HG03196 (cell line): Measurements from ENCODE around the gene GSE1.

Experiments
- ATAC-seq: cut with Tn5 transposase; IDR thresholded peaks from one replicate; pipeline ENCODE4 v1.9.1; 2021; ENCODE audit not compliant: unreplicated experiment

Gene GSE1

DNA sequence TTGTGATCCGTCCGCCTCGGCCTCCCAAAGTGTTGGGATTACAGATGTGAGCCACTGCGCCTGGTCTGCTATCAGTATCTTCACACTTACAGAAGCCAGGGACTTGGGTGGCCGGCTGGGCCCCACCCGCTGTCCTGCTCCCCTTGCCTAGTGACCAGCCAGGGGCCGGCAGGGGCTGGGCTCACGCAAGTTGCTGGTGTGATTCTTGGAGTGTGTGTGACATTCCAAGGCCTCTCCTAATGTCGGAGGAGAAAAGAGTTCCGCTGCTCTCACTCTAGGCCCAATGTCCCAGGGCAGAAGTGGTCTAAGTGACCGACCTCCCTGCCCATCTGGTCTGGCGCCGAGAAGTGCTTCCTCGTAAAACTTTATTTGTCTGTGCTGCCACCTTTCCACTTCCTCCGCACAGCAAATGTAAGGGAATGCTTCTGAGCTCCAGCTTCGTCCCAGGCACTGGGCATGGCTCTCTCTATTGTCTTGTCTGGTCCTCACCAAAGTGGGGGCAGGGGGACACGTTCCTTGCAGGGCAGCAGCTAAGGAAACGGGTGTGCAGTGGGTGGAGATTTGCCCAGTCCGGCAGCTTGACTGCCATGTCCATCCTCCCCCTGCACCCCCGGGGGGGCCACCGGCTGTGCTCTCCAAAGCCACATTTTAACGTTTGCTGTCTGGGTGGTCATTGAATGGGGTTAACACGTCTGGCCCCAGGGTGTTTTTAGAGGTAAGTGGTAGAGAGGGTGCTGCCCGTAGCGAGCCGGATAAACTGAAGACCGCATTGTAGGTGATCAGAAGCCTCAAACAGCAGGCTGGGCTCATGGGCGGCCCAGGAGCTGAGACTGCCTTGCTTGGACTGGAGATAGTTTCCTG lies 7.8 kb upstream of the GSE1 start:
- no peak for ATAC-seq

DNA sequence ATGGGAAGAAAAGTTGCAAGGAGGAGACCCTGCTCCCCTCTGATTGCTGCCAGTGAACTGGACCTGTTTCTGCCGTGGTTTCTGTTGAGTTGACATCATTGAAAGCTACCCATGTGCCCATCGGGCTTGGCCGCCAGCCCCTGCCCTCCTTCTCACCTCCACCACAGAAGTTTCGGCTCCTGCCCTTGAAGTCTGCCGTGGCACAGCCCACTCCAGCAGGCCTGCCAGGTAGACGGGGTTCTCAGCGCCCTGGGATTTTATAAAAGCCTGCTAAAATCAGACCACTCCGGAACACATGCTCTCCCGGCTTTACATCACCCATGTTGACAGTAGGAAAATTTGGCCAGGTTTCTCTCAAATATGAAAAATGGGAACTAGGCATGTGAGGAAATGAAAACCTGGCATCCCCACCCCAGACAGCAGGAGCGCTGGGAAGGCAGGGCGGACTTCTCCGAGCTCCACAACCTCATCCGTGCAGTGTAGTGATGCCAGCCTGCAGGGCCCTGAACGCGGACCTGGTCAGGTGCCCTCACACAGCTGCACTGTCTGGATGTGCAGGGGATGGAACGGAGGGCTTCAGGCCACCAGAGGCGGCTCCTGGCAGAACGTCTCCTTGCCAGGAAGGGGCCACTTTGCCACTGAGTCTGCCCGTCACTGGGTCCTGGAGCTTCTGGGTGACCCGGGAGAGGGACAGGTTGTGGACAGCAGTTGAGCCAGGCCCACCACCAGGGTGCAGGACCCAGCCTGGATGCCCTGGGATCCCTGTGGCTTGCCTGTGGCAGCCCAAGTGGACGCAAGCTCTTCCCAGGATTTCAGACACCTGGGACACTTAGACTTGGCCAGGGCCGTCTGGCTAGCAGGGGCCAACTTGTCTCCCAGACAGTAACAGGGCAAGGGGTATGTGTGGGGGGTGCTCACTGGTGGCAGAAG lies 6.9 kb upstream of the GSE1 start:
- ATAC-seq: no peak

DNA sequence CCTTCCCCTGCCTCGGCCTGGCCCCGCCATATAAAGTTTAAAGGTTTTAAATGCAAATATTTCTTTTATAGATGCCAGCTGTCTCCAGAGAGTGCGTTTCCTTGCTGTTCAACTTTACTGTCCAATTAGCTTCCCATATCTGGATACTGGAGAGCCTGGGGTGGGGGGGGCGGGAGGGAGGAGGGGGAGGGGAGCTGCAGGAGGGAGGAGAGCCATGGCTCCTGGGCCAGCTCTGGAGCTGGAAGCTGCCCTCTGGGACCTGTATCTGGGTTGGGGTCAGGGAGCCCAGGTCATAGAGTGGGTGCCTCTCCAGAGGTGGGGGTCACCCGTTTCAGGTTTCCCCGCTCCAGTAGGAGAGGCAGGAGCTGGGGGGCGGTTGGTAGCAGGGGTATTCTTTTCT lies 6.2 kb upstream of the GSE1 start:
- no peak for ATAC-seq

GRCh38 chr16:85607321-85607765 lies 5.8 kb upstream of the GSE1 start:
- ATAC-seq: no peak

GRCh38 chr16:85607796-85608514 lies 5.2 kb upstream of the GSE1 start:
- no peak for ATAC-seq

GRCh38 chr16:85608515-85608885 lies 4.6 kb upstream of the GSE1 start:
- no peak for ATAC-seq

- ATAC-seq: no peak
These were observed 4.2 kb upstream of the GSE1 start for GRCh38 chr16:85608887-85609286.

DNA sequence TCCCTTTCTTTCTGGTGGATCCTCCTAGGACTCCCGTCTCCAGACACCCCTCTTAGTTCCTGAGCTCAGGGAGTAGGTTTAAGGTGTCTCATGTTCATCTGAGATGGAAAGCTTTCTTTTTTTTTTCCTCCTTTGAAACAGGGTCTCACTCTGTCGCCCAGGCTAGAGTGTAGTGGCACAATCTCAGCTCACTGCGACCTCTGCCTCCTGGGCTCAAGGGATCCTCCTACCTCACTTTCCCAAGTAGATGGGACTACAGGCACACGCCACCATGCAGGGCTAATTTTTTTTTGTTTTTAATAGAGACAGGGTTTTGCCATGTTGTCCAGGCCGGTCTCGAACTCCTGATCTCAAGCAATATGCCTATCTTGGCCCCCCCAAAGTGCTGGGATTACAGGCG lies 3.6 kb upstream of the GSE1 start:
- no peak for ATAC-seq

GRCh38 chr16:85610059-85610445 lies 3.1 kb upstream of the GSE1 start:
- ATAC-seq: no peak

DNA sequence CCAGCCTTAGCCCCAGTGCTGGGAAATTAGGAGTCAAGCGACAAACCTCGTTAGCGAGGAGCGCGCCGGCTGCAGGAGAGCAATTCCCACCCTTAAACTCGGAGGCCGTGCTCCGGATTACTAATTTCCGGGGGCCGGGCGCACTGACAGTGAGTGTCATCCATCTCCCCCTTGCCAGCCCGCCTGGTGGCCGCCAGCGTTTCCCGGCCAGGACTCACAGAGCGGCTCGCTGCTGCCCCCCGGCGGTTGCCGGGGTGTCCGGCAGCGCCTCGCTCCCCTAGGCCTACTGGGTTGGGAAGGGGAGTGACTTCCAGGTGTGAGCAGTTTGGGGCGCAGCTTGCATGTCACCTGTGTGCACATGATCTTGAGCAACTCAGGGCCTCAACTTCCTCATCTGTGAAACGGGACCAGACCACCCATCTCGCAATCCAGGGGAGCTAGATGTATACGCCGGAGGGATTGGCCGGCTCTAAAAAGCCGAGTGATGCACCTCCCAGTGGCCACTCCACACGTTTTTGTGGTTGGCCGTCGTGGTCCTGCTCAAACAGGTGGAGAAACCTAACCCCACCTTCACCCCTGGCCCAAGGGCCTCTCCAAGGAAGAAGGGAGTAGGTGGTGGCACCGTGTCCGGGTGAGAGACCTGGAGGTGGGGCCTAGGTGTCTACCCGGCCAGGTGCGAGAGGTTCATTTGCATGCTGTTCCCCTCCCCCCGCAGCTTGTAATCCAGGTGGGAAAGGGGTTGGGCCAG lies 2.5 kb upstream of the GSE1 start:
- peak; percentile 30 for ATAC-seq

- ATAC-seq: no peak
These were observed 2.0 kb upstream of the GSE1 start for GRCh38 chr16:85611194-85611443.

- no peak for ATAC-seq
These were observed 1.5 kb upstream of the GSE1 start for GRCh38 chr16:85611444-85612190.

GRCh38 chr16:85612191-85612800 lies 826 bp upstream of the GSE1 start:
- no peak for ATAC-seq

DNA sequence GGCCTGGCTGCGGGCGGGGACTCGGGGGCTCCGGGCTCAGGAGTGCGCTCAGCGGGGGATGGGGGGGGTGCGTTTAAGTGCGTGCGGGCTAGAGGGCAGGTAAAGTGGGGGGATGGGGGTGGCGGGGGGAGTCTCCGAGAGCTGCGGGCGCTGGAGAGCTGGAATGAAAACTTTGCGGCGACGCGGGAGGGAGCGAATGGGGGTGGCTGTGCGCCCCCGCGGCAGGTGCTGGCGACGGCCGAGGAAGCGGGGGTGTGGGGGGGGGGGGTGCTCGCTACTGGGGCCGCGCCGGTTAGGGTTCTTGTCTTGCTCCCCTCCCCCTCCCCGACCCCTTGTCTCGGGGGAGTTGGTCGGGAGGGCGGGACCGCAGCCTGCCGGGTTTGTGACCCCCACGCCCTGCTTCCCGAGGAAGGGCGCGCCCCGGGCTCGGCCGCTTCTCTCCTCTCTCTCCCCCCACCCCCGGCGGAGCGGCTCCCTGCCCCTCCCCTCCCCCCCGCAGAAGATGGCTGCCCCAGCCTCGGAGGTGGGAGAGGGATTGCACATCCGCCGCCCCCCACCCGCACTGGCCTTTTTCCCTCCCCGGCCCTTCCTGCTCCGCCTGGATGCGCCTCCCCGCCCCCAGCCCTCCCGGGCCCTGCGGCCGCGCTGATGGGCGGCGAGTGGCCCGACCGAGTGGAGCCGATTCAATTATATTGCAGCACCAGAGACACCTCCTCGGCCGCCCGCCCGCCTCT lies 649 bp downstream of the GSE1 start:
- ATAC-seq: no peak

DNA sequence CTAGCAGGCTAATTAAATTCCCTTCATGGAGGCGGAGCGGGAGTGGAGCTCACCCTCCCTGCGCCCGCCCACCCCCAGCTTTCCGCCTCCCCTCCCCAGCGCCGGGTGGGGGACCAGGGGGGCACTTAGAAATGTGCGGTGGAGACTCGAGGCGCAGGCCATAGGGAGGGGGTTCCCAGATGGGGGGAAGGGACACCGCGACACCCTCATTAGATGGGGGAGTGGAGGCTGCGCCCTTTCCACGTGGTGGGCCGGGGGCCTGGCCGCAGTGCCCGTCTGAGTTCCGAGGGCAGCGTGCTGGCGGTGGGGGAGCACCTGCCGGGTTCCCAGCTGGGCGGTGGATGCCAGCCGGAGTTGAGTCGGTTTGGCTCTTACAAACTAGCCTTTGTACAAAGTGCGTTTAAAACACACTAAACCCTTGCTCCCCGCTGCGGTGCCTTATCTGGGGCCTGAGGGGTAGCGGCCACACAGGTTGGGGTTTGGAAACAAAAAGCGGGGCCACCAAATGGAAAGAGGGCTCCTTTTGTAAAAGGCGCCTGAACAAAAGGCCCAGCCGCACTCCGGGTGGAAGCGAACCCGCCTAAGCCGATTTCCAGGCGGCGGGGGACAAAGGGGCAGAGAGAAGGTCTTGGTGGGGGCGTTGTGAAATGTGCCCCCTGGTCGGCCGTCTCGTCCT lies 1.4 kb downstream of the GSE1 start:
- ATAC-seq: no peak

DNA sequence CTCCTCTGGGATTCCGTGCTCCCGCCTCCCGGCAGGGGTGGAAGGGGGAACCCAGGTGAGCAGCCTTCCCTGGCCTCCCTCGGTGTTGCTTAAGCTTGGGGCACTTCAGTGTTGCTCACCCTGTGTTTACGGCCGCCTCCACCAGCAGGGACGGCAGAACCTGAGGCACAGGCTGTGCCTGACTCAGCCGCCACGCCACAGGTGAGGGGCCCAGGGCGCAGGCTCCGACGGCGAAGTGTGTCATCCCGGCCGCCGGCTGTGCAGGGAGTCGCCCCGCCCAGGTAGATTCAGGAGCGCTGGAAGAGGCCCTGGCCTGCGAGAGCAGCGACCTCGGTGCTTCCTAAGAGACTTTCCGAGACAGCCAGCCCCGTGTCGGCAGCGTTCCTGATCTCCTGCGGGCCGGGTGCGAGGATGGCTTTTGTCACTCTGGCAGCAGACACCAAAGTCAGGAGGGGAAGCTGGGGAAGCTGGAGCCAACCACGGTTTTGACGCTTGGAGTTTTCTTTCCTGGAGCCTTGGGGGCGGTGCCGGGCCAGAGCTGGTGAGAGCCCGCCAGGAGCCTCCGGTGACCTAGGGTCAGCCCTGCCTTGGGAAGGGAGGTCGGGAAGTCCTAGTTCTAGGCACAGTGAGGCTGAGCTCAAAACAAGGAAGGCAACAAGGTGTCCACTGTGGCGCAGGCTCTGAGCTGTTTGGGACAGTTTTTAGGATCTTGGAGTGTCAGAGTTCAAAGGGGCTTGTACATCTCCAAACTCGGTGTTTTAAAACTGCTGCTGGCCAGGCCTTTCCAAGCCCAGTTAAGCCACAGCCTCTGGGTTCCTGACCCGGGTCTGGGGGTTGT lies 2.1 kb downstream of the GSE1 start:
- ATAC-seq: no peak

GRCh38 chr16:85615852-85616606 lies 2.9 kb downstream of the GSE1 start:
- peak; percentile 31 for ATAC-seq
